KMS-11 (cell line): Measurements from ENCODE around the gene DPH6.

Experiments used
- H2AFZ ChIP-seq: fragments of 200-600 bp; sonication (generic); 2 replicates; pipeline ENCODE4 v1.6.1; 2016; ENCODE audit warnings: antibody characterized with exemption, mixed run types, low read depth
- H3K27ac ChIP-seq: fragments of 200-600 bp; sonication (generic); 2 replicates; pipeline ENCODE4 v1.6.1; 2016; ENCODE audit warnings: mild to moderate bottlenecking, mixed run types
- H3K27me3 ChIP-seq: fragments of 200-600 bp; sonication (generic); 2 replicates; pipeline ENCODE4 v1.6.1; 2017; ENCODE audit warnings: mild to moderate bottlenecking, low read depth, mixed run types, moderate library complexity; ENCODE audit not compliant: insufficient read depth
- H3K36me3 ChIP-seq: fragments of 200-600 bp; sonication (generic); 2 replicates; pipeline ENCODE4 v1.6.1; 2017; ENCODE audit warnings: mild to moderate bottlenecking, mixed run types; ENCODE audit not compliant: insufficient read depth
- H3K4me1 ChIP-seq: fragments of 200-600 bp; sonication (generic); 2 replicates; pipeline ENCODE4 v1.6.1; 2016; ENCODE audit warnings: mild to moderate bottlenecking, low read depth, mixed run types; ENCODE audit not compliant: poor library complexity, severe bottlenecking
- H3K4me2 ChIP-seq: fragments of 200-600 bp; sonication (generic); 2 replicates; pipeline ENCODE4 v1.7.0; 2016; ENCODE audit warnings: mild to moderate bottlenecking, mixed run types
- H3K4me3 ChIP-seq: fragments of 200-600 bp; sonication (generic); IDR thresholded peaks from 2 replicates; pipeline ENCODE4 v1.6.1; 2017; ENCODE audit warnings: low read depth, low read length, mixed read lengths; ENCODE audit not compliant: insufficient read depth
- H3K79me2 ChIP-seq: fragments of 200-600 bp; sonication (generic); 2 replicates; pipeline ENCODE4 v1.6.1; 2016; ENCODE audit warnings: low read depth, mixed run types; ENCODE audit not compliant: insufficient read depth
- H3K9ac ChIP-seq: fragments of 200-600 bp; sonication (generic); 2 replicates; pipeline ENCODE4 v1.6.1; 2016; ENCODE audit warnings: mild to moderate bottlenecking, mixed run types
- H4K20me1 ChIP-seq: fragments of 200-600 bp; sonication (generic); 2 replicates; pipeline ENCODE4 v1.6.1; 2016; ENCODE audit warnings: mild to moderate bottlenecking, mixed run types; ENCODE audit not compliant: insufficient read depth
- TF ChIP-seq, protein P1 (sequence below): fragments of 200-600 bp; sonication (generic); conservative IDR thresholded peaks from 2 replicates; pipeline ENCODE4 v1.6.1; 2017; ENCODE audit warnings: low read depth, mild to moderate bottlenecking, antibody characterized with exemption, low read length, moderate library complexity, mixed read lengths

DPH6 gene

DNA sequence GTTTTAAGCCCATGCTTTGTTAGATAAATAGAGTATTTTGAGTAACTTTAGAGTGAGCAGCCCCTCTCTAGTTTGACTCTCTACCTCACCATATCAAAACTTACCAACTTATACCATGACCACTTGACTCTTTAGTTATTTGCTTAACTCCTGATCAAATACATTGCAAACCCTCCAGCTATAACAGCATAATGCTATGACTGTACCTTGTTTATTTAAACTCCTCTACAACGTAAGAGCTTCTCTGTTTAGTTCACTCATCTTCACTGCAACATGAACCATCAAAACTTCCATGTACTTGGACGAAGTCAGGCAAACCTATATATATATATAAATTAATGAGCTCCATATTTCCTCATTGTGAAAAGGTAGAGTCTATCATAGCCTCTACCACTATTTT lies 218.2 kb downstream of the DPH6 start:
- no peaks in the 10 kb centered on the region for H3K36me3 ChIP-seq
- no peak overlapping the region for H3K27ac ChIP-seq
- no peaks in the 10 kb centered on the region for H3K79me2 ChIP-seq
- H3K27me3 ChIP-seq, result no peaks in the 10 kb centered on the region
- H4K20me1 ChIP-seq, result no peaks in the 10 kb centered on the region
- no peak overlapping the region for H3K4me3 ChIP-seq
- TF ChIP-seq, protein P1, sequence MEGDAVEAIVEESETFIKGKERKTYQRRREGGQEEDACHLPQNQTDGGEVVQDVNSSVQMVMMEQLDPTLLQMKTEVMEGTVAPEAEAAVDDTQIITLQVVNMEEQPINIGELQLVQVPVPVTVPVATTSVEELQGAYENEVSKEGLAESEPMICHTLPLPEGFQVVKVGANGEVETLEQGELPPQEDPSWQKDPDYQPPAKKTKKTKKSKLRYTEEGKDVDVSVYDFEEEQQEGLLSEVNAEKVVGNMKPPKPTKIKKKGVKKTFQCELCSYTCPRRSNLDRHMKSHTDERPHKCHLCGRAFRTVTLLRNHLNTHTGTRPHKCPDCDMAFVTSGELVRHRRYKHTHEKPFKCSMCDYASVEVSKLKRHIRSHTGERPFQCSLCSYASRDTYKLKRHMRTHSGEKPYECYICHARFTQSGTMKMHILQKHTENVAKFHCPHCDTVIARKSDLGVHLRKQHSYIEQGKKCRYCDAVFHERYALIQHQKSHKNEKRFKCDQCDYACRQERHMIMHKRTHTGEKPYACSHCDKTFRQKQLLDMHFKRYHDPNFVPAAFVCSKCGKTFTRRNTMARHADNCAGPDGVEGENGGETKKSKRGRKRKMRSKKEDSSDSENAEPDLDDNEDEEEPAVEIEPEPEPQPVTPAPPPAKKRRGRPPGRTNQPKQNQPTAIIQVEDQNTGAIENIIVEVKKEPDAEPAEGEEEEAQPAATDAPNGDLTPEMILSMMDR, result no peak
- no peak overlapping the region for H3K9ac ChIP-seq
- H3K4me1 ChIP-seq, result no peaks in the 10 kb centered on the region
- no peak overlapping the region for H2AFZ ChIP-seq
- no peak overlapping the region for H3K4me2 ChIP-seq

DNA sequence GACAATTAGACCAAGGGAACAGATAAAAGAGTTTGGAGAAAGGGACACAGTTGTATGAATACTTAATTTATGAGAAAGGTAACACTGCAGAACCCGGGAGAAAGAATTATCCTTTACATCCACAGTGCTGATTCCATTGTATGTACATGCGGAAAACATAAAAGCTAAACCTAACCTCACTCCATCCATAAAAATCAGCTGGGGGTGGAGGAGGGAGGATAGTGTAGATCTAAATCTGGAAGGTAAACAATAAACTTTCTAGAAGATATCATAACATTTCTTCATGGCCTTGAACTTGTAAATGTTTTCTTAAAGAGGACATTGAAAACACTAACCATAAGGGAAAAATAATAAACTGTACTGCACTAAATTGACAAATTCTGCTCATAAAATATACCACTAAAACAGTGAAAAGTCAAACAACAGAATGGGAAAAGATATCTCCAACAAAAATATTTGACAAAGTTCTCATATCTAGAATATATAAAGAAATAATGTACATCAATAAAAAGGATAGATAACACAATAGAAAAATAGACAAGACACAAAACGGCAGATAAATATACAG lies 220.5 kb downstream of the DPH6 start:
- TF ChIP-seq, protein P1, result no peak
- H4K20me1 ChIP-seq, result no peaks in the 10 kb centered on the region
- no peak overlapping the region for H2AFZ ChIP-seq
- H3K4me2 ChIP-seq, result no peak overlapping the region
- H3K79me2 ChIP-seq, result no peaks in the 10 kb centered on the region
- no peaks in the 10 kb centered on the region for H3K36me3 ChIP-seq
- H3K4me1 ChIP-seq, result no peaks in the 10 kb centered on the region
- H3K9ac ChIP-seq, result no peak overlapping the region
- H3K27me3 ChIP-seq, result no peaks in the 10 kb centered on the region
- no peak overlapping the region for H3K4me3 ChIP-seq
- no peak overlapping the region for H3K27ac ChIP-seq

DNA sequence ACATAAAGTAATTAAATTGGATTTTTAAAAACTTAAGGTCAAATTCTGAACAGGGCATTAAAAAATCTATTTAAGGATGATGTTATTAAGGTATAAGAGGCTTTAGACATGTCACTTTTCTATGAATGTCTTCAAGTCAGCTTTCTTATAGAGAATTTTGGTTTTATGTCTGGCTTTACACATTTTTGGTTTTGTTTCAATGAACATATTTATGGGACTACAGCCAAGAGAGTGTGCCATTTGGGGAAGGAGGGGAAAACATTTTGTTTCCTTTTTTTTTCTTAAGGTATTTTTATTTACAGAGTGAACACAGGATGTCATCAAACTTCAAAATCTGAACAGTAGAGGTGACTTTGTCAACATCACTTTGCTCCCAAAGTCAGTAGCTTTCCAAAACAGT lies 222.8 kb downstream of the DPH6 start:
- Histone ChIP-seq H3K4me1 (no peaks in the 10 kb centered on the region), H2AFZ (no peak overlapping the region), H3K79me2 (no peaks in the 10 kb centered on the region), H3K36me3 (no peaks in the 10 kb centered on the region), H3K9ac (no peak overlapping the region), H3K4me3 (no peak overlapping the region), H3K27me3 (no peaks in the 10 kb centered on the region), H3K4me2 (no peak overlapping the region), H3K27ac (no peak overlapping the region), H4K20me1 (no peaks in the 10 kb centered on the region)
- TF ChIP-seq, protein P1, result no peak

DNA sequence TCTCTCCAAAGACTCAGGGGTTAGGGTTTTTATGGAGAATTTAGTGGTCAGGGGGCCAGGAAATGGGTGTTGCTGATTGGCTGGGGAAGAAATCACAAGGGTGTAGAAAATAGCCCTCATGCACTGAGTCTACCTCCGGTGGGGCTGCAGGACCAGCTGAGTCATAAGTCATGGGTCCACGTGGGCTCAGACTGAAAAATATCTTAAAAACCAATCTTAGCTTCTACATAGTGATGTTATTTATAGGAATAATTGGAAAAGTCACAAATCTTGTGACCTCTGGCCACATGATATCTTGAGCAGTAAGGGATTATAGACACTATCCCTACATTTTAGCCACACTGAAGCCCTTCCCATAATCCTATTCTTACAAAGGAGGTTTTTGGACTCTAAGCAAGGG lies 224.0 kb downstream of the DPH6 start:
- Histone ChIP-seq H3K27ac (no peak overlapping the region), H3K36me3 (no peaks in the 10 kb centered on the region), H3K9ac (no peak overlapping the region), H3K27me3 (no peaks in the 10 kb centered on the region), H2AFZ (no peak overlapping the region), H3K4me3 (no peak overlapping the region), H3K4me1 (no peaks in the 10 kb centered on the region), H4K20me1 (no peaks in the 10 kb centered on the region), H3K4me2 (no peak overlapping the region), H3K79me2 (no peaks in the 10 kb centered on the region)
- TF ChIP-seq, protein P1, result no peak
